ENCODE measurements around the gene SMIM24. TPM values are rescaled to one million over a fixed set of nuclear protein-coding genes. Genes with fewer than 3 reads are reported as not detected.
"Not testable (repeated sequence)": the region's sequence is repeated elsewhere in the genome, so short reads cannot be mapped to it uniquely, and the experiment has no call there.

Gene SMIM24
- total RNA-seq, 1 experiment from 2014 or later: not detected

DNA sequence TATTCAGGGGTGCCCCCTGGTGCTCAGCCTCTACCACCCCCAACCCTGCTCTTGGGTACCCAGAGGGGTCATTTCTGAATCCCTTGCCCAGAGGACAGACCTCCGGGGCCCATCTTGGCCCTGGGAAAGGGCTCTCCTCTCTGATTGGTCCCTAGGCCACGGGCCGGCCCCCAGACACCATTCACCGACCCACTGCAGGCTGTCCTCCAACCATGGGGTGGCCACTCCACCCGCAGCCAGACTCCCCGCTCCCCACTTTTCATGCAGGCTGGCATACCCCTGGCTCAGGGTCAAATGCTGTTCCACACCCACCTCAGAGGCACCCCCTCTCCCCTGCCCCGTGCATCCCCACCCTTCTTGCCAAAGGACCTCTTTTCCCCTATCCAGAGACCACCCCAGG is 14.8 kb downstream of the SMIM24 start:
- in situ Hi-C loops (cut with HindIII; ENCODE audit: low pct_unique_long_range_greater_than_20kb, low sequenced_read_pairs): no loop called here
- no peak for DNase-seq (ENCODE audit: low read depth, low spot score)

DNA sequence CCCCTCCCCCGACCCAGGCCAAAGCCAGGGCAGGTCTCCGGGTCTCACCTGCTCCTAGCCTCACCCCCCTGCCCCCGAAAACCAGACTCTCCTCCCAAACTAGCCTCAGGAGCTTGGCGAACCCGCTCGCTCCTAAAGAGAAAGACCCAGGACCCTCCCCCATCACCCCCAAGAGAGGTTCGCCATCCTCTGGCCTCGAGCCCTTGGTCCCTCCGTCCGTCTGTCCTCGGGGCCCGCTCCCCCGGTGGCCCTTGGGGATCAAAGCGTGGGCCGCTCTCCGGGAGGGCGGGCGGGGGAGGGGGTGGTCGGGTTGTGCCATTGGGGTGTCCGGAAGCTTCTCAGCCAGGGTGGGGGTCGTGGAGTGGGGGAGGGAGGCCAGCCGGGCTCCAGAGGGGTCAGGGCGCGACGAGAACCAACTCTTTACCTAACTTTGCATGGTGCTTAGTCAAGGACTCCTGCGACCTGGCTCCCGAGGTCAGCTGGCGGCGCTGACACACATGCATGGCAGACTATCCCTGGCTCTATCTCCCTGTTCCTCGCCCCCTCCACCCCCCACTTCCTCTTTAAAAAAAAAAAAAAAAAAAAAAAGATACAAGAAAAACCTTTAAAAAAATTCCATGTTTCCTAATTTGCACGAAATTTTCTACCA is 15.6 kb downstream of the SMIM24 start:
- in situ Hi-C loops (cut with HindIII; ENCODE audit: low pct_unique_long_range_greater_than_20kb, low sequenced_read_pairs): no loop called here
- DNase-seq (ENCODE audit: low read depth, low spot score): no peak

DNA sequence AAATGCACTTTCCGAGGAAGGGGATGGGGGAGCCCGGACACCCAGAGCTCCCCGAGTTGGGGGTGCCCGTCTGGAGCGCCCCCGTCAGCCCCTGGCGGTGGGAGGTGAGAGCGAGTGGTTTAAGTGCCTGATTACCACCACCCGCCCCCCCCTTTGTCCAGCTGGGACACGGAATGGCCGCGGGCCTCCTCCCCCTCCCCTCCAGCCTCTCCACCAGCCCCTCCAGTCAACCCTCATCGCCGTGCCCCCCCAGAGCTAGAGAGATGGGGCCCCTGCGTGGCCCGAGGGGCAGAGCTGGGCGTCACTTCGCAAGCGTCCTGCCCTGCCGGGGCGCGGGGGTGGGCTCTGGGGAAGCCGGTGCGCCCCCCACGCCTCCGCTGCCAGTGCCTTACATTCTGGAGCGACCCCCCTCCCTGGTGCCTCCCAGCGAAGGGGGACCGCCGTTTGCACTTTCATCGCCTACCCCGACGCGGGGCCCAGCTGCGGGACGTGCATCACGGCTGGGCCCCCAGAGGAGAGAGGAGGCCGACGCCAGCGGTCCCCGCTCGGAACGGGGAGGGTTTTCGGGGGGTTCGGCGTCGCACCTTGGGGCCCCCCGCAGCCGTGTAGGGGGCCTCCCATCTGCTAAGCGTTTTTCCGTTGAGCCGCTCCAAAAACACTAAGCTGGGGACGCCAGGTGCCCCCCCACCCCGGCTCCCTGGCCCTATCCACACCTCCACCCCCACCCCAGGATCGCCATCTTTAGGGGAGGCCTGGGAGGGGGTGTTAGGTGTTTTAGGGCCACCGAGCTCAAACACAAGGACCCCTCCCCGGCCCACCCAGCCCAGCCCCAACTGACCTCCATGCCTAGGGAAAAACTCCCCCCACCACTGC is 16.4 kb downstream of the SMIM24 start:
- no peak for DNase-seq (ENCODE audit: low read depth, low spot score)
- in situ Hi-C loops (cut with HindIII; ENCODE audit: low pct_unique_long_range_greater_than_20kb, low sequenced_read_pairs): no loop called here

DNA sequence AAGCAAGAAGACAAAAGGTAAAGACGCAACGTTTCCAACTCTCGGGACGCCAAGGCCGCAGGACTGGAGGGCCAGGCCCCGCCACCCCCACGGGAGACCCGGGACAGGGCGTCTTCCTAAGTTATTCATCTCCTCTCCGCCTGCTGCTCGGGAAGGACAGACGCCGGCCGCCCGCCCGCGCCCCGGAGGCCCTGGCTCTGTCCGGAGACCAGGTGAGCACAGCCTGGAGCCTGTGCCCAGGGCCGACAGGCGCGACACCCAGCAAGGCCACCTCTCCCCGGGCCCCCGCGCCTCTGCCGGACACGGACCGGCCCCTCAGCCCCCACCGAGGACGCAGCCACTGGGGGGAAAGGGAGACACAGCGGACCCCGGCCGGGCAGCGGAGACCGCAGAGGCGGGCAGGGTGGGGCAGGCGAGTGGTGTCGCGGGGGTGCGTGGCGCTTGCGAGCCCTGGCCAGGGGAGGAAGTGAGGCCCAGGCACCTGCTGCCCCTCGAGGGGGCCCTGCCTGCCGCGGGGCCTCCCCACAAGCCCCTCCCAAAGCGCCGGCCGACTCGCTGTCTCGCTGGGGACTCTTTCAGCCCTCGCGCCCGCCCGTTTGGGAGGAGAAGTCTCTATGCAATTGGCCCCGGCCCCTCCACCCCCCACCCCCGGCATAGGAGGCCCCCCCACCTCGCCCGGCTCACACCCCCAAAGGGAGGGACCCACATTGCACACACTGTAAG is 17.2 kb downstream of the SMIM24 start:
- in situ Hi-C loops (cut with HindIII; ENCODE audit: low pct_unique_long_range_greater_than_20kb, low sequenced_read_pairs): no loop called here
- DNase-seq (ENCODE audit: low read depth, low spot score): no peak

DNA sequence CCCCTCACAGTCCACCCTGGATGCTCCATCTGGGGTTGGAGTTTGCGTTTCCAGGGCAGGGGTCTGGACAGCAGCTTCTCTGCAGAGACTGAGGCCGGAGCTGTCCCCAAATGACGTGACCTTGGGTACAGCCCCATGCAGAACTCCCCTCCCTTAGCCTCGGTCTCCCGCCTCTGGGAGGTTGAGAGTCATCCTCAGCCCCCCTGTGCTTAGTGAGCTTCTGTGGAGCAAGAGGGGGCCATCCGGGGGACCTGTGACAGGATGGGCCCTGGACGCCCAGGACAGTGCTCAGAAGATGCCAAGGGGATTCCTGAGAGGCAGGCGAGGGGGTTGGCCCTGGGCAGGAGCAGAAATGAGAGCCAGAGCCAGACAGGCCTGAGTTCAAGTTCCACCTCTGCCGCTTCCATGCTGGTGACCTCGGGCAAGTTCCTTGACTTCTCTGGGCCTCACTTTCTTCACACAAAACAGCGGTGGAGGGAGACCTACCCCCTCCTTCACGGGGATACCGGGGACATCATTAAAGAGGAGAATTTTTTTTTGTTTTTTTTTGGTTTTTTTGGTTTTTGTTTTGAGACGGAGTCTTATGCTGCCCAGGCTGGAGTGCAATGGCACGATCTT is 20.3 kb downstream of the SMIM24 start:
- DNase-seq (ENCODE audit: low read depth, low spot score): no peak
- in situ Hi-C loops (cut with HindIII; ENCODE audit: low pct_unique_long_range_greater_than_20kb, low sequenced_read_pairs): no loop called here

DNA sequence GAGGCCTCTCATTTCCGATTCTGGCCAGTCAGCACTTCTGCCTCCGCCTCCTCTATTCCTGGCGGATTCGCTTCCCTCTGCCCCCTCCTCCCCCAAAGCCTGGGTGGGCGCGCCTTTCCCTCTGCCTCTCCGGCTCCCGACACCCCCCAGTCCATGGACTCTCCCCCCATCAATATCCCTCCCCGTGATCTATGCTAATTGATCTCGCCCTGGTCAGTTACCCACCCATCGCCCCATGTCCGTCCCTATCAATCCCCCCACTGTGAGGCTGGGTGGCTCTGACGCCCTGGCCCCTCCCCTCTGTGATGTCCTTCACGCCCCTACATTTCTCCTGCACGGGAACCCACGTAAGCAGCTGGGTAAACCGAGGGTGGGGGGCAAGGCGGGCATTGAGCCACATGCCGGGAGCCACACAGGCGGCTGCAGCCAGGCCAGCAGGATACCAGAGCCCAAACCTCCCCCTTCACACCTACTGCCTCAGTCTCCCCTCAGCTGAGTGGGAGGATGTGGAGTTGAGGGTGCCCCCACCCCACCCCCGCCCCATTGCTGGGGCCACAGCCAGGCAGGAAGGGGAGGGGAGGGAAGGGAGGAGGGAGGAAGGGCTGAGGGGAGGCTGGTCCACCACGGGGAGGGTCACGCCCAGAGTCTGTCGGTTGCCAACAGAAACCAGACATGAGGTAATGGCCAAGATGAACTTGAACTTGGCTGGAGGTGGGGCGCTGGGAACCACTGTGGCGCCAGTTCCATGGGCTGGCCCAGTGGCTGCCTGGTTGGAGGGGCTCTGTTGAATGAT is 21.0 kb downstream of the SMIM24 start:
- in situ Hi-C loops (cut with HindIII; ENCODE audit: low pct_unique_long_range_greater_than_20kb, low sequenced_read_pairs): no loop called here

DNA sequence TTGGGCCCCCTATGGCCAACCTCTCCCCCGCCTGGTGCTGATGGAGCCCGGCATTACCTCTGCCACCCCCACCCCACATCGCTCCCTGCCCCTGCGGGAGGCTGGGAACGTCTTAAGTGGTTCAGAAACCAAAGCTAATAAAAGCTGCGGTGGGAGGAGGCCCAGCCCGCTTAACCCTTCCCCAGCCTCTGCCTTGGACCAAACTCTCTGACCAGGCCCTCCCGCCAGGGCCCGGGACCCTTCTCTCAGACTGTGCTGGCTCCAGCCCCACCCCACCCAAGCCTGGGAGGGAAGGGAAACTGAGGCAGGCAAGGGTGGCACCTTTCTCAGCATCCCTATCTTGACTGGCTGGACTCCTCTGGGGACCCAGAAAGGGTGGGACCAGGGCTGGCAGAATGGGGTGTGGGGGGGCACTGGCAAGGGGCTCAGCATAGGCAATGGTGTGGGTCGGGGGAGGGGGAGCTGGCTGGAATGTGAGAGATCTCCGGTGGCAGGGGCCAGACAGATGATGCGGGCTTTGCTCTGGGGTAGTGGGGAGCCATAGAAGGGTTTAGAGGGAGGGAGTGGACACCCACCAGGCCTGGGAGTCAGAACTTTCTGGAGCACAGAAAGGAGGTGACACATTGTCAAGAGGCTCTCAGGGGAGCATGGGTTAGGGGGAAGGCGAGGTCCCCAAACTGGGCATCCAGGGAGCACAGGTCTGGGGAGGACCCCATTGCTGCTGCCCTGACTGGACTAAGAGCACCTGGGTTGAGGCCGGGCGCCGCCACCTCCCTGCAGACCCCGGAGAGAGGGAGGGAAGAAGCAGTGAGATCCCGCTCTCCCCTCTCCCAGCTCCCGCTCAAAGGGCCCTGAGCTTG is 21.9 kb downstream of the SMIM24 start:
- no peak for DNase-seq (ENCODE audit: low read depth, low spot score)
- in situ Hi-C loops (cut with HindIII; ENCODE audit: low pct_unique_long_range_greater_than_20kb, low sequenced_read_pairs): no loop called here

More for the DNA sequence above, 21.0 kb downstream of the SMIM24 start:
- peak; percentile 26 for DNase-seq (ENCODE audit: low read depth, low spot score)

DNA sequence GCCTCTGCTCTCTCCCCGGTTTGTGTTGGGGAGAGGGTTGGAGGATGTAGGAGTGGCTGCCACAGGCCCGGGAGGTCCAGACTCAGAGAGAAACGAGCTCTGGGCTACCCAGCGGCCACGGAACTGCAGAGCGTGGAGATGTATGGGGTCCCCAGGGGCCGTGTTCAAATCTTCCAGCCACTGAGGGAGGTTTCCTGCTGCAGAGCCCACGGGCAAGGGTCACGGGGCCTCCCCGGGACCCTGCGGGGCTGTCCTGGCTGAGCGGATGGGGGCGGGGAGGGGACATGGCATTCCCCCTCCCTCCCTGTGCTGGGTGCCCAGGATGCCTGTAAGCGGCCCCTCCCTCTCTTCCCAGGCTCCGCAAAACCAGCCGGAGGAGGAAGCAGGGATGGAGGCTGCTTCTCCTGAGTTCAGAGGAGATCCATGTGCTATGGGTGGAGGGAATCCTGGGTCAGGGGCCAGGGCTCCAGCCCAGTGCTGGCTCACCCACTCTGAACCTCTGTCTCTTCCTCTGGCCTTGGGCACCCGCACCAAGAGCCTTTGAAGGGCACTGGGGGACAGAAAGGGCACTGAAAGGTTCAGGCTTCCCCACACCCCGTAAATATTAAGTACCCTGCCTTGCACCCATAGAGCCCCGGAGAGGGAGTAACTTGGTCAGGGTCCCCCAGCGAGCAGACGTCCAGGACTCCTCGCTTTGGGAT is 22.6 kb downstream of the SMIM24 start:
- in situ Hi-C loops (cut with HindIII; ENCODE audit: low pct_unique_long_range_greater_than_20kb, low sequenced_read_pairs): no loop called here
- no peak for DNase-seq (ENCODE audit: low read depth, low spot score)

DNA sequence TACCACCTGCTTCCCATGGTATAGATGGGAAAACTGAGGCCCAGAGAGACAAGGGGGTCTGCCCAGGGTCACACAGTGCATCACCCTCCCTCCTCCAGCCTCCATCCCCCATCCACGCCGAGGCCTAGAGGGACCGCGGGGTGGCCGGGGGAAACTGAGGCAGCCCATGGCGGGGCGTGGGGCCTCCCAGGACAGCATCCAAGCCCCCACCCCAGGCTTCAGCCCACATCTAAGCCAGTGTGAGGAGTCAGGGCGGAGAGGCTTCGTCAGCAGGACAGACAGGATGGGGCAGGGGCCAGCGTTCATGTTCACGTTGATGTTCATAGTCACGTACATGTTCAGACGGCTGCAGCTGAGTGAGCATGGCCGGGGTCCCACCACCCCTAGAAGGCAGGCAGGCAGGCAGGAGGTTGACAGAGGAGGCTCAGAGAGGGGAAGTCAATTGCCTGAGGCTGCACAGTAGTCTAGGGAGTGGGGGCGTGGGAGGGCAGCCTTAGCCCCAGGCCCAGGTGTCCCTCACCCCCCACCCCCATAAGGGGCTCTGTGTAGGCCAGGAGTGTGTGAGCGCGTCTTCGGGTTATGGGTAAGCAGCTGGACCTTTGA is 23.3 kb downstream of the SMIM24 start:
- no peak for DNase-seq (ENCODE audit: low read depth, low spot score)
- in situ Hi-C loops (cut with HindIII; ENCODE audit: low pct_unique_long_range_greater_than_20kb, low sequenced_read_pairs): no loop called here

DNA sequence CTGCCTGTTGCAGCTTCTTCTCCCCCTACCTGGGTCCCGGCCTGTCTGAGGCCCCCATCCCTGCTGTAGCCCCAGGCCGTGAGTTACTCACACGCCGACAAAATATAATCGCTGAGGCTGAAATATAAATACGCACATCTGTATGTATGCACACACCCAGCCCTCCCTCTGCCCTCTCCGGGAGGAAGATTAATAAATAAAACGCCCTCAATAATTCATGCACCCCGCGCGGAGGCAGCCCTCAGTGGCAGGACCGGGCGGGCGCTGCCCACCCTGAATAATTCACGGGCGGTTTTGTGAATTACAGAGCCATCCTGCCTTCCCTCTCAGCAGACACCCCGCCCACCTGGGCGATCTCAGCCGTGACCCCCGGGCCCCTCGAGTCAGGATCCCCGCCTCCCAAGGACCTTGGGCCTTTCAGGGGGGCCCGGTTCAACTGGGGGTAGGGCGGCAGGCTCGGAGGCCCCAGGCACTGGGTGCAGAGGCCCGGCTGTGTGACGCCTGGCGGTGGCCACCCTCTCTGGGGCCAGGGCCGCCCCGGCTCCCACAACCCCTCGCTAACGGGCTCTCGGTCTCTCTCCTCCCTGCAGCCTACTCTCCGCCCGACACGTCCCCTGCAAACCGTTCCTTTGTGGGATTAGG is 24.2 kb downstream of the SMIM24 start:
- in situ Hi-C loops (cut with HindIII; ENCODE audit: low pct_unique_long_range_greater_than_20kb, low sequenced_read_pairs): no loop called here
- no peak for DNase-seq (ENCODE audit: low read depth, low spot score)

DNA sequence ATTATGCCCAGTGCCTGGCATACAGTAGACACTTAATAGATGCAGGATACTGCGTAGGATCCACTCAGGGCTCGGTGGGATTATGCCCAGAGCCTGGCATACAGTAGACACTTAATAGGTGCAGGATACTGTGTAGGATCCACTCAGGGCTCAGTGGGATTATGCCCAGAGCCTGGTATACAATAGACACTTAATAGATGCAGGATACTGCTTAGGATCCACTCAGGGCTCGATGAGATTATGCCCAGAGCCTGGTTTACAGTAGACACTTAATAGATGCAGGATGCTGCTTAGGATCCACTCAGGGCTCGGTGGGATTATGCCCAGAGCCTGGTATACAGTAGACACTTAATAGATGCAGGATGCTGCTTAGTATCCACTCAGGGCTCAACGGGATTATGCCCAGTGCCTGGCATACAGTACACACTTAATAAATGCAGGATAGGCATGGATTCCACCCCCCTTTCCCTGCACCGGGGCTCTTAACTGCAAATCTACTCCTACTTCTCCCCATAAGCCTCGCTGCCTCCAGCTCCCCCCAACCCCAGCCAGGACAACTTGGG is 24.9 kb downstream of the SMIM24 start:
- in situ Hi-C loops (cut with HindIII; ENCODE audit: low pct_unique_long_range_greater_than_20kb, low sequenced_read_pairs): no loop called here
- DNase-seq (ENCODE audit: low read depth, low spot score): no peak

DNA sequence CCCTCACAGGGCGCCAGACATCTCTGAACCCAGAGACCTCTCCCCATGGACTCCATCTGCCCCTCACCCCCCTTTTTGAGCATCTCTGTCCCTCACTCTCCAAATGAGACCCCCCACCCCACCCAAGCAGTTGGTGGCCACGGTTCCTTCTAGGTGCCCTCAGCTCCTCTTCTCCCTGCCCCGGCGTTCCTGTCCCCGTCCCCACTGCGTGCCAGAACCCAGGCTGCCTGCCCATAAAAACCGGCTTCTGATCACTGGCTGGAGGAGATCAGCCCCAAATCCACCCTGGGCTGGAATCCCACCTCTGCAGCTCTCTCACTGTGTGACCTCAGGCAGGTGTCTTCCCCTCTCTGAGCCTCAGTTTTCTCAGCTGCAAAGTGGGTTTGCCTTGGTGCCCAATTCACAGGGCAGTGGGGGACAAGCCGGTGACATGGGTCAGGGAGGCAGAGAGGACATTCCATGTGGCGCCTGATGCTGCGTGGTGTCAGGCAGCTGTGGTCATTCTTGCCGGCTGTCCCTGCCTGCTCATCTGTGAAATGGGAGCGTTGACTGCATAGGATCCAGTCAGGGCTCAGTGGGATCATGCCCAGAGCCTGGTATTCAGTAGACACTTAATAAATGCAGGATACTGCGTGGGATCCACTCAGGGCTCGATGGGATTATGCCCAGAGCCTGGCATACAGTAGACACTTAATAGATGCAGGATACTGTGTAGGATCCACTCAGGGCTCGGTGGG is 25.5 kb downstream of the SMIM24 start:
- DNase-seq (ENCODE audit: low read depth, low spot score): no peak
- in situ Hi-C loops (cut with HindIII; ENCODE audit: low pct_unique_long_range_greater_than_20kb, low sequenced_read_pairs): no loop called here

DNA sequence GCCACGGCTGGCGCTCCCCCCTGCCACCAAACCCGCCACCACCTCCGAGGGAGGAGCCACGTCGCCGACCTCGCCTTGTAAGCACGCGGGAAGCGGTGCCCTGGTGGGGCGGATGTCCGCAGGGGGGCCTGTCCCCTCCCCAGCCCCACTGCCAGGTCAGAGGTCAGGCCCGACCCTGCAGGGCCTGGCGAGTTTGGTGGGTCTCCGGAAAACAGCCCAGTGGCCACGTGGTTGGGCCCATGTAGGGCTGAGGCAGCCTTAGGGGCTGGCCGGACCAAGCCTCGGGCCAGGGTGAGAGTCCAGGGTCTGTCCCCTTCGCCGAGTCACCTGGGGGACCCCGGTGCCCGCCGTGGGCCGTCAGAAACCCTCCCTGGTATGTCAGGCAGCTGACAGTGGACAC is 26.5 kb downstream of the SMIM24 start:
- in situ Hi-C loops (cut with HindIII; ENCODE audit: low pct_unique_long_range_greater_than_20kb, low sequenced_read_pairs): no loop called here
- DNase-seq (ENCODE audit: low read depth, low spot score): no peak

DNA sequence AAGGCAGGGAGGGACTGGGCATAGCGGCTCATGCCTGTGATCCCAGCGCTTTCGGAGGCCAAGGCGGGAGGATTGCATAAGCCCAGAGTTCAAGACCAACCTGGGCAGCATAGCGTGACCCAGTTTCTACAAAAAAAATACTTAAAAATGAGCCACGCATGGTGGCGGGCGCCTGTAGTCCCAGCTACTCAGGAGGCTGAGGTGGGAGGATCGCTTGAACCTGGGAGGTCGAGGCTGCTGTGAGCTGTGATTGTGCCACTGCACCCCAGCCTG is 27.4 kb downstream of the SMIM24 start:
- DNase-seq (ENCODE audit: low read depth, low spot score); in situ Hi-C loops (cut with HindIII; ENCODE audit: low pct_unique_long_range_greater_than_20kb, low sequenced_read_pairs): not testable (repeated sequence)

All from SK-MEL-5 (cell line).